CD4-positive, alpha-beta T cell treated with Interleukin-6 for 4 hours (primary cell): Measurements from ENCODE around the gene KCNK17.

ENCODE experiments used
- DNase-seq: peaks from one replicate; pipeline ENCODE4 v3.0.0-alpha.2; 2020; ENCODE audit warnings: mixed read lengths

The KCNK17 gene

DNA sequence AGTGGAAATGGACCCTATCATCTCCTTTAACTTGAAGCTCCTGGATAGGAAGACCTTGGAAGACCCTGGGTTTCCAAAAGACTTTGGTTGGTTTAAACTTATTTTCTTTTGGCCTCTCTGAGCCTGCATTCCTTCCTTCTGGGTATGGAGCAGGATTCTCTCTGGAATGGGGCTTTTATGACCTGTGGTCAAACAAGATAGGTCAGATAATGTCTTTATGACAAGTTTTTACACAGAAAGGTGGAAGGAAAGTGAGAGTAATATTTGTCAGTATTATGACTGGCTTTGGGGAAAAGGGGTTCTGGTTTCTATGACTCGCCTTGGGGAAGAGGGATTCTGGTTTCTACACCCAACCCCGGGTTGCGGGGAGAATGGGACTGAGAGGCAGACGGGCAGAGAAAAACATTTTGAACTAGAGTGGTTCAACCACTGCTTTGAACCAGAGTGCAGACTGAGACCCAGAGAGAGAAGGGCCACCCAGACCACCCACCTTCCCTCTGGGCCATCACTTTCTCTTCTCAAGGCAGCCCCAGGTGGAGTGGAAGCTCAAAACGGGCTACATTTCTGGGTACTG is 47.4 kb downstream of the KCNK17 start:
- DNase-seq = no peak

DNA sequence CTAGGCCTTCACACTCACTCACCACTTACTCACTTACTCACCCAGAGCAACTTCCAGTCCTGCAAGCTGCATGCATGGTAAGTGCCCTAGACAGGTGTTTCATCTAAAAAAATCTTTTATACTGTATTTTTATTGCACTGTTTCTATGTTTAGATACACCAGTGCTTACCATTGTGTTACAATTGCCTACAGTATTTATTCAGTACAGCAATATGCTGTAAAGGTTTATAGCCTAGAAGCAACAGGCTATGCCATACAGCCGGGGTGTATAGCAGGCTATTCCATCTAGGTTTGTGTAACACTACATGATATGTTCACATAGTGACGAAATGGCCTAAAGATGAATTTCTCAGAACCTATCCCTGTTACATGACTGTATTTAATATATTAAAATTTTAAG is 47.8 kb downstream of the KCNK17 start:
- no peak for DNase-seq

DNA sequence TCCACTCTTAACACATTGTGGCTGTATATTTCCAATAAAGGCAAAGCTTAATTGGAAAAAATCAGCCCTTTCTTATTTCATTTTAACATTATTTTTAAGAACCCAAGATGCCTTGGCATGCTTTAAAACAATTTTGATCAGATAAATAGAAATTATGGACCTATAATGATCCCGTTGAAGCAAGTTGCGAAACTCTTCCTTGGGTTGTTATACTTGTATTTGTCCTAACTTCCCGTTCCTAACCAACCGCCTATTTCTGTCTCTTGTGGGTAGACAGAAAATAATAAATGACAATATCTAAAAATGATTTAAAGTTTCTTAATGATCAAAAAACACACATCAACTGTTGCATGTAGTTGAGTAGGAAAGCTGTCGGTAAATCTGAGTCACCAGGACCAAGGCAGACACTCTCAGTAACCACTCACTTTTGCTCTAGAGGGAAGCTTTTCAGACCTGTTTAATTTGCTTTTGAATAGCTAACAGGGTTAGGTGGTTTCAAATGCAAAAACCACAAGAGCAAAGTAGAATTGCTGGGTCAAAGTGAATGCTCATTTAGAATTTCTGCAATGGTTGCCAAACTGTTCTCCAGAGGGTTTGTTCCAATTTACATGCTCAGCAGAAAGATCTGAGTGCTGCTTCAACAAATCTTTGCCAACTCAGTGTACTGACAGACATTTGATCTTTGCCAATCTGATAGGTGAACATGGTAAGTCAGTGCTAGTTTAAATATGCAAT is 50.7 kb downstream of the KCNK17 start:
- no peak for DNase-seq

DNA sequence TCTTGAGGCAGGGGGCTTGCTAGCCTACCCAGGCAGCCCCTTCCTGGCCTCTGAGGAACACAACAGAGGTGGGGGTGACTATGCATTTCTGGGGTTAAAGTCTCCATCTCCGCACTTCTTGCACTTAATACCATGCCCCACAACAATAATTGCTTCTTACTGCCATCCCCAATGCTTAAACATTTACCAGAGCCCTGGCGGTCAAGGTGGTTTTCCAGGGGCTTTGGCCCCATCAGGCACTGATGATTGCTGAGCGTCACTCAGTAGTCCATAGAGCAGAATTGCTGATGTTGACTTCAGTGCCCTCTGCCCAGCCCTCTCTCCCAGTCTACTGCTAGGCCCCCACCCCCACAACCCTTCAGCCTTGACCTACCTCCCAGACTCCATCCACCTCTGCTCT is 52.5 kb downstream of the KCNK17 start:
- no peak for DNase-seq

DNA sequence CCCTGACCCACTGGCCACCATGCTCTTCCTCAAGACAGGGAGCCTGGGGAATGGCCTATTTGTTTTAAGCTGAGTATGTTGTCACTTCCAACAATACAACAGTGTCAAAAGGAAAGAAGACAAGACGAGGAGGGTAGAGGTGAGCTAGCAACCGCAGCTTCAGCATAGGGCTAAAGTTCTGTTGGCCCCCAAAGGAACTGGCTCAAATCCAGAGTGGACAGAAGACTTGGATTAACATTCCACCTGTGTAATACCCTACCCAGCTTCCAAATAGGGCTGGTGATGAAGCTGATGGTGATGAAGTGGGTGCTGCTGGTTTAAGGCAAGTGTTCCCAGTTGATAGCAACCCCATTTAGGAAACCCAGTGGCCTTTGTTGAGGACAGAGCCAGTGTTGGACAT is 53.3 kb downstream of the KCNK17 start:
- no peak for DNase-seq

DNA sequence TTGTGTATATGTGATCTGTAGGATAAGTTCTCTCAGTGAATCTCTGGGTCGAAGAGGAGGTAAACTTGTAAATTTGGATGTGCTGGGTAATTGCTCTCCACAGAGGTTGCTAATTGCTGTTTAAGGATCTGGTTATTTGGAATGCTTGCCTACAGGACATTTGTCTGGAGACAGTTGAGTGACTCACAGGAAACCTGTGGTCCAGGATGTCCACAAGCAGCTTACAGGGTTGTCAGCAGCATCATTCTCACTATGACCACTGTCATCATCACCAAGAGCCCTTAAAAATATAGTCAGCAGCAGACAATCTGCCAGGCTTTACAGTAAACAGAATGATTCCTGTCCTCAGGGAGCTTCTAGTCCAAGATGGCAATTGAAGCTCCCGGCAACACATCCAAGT is 53.8 kb downstream of the KCNK17 start:
- no peak for DNase-seq

DNA sequence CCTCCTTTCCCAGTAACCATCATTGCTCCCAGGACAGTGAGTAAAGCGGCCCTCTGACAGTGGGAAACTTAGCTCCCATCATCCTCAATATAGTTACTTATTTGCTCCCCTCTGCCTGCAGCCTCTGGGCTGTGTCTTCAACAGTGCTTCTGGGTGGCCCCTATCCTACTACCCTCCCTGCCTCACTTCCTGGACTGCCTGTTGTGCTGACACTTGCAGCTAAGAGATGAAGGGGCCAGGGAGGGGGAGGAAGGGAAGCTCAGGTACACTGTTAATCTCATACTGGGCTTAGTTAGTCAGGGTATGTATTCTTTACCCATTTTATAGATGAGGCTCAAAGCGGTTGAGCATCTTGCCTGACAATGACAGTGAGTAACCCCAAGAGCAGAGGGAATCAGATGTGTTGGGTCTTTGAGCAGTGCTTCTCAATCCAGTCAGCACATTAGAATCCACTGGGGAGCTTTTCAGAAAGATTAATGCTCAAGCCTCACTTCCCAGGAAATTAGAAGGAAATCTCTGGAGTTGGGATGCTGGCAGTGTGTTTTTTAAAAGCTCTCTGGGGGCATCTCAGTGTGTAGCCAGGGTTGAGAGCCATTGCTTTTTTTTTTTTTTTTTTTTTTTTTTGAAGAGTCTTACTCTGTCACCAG is 57.8 kb downstream of the KCNK17 start:
- peak; percentile 3 for DNase-seq

DNA sequence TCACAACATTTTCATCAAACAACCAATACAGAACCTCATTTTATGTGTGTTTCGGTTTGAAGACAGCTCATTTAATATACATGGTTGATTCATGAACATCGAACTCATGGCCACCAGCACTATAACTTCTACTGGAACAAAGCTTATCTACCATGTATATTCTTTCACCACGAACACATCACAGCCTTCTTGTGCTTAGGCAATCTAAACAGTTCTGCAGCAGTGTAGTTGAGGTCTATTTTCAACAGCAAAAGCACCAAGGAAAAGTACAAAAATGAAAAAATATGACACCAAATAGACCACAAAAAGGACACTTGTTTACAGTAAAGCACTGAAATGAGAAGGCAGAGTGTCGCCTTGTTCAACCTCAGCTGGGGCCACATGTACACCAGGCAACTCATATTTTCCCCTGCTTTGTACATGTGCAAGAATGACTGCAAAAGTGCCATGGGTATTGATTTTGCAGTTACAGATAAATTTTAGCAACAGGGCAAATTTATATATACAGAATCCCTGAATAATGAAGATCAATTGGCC is 59.2 kb downstream of the KCNK17 start:
- no peak for DNase-seq

DNA sequence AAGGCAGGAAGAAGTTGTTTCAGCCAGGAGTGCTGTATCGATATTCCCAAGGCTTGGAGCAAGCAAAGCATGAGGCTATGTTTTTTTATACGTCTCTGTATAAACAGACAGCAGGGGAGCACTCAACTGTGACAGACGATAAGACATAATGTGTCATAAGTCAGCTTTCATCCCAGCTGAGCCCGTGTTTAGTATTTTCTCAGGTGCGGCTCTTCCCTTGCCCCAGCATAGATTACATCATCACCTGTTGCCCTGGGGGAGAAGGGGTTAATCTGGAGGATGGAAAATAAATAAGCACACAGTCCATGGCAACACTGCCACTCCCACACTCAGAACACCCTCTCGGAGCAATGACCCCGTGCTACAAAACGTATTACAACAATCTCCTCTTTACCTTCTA is 62.8 kb downstream of the KCNK17 start:
- no peak for DNase-seq

DNA sequence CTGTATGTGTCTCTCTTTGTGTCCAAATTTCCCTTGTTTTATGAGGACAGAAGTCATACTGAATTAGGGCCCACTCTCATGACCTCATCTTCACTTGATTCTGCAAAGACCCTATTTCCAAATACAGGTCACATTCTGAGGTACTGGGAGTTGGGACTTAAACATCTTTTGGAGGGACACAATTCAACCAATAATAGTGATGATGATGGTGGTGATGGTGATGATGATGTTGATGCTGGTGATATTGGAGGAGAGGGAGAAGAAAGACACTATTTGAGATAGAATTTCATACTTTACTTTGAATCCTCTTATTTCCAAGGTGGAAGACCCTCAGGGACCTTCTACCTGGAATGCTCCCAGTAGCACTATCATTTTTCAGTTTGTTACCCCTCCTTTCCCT is 63.7 kb downstream of the KCNK17 start:
- no peak for DNase-seq

DNA sequence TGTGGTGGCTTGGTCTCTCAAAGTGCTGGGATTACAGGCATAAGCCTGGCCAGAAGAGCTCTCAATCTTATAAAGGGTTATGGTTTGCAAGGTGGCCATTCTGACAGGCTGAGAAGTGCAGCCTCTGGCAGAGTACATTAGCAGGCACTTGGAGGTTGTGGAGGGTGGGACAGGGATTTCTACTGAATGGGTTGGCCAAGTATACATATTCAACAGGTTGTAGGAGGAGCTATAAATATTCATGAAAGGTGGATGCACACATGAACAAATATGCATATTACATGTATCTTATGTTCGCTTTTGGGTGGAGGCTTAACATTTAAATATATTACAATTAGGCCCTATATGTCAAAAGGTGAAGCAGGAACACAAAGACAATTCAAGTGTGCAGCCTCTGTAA is 64.9 kb downstream of the KCNK17 start:
- DNase-seq = no peak
